SK-N-MC (cell line): ENCODE data around the gene AGAP5.

Experiments
- EZH2 ChIP-seq: fragments of 200-600 bp; sonication (generic); IDR thresholded peaks from one replicate; pipeline ENCODE4 v1.6.1; 2017; ENCODE audit warnings: antibody characterized with exemption
- FOXP2 ChIP-seq: optimal IDR thresholded peaks from 2 replicates; pipeline ENCODE3; 2011; ENCODE audit warnings: mild to moderate bottlenecking, moderate library complexity; ENCODE audit not compliant: insufficient read depth; ENCODE audit errors: extremely low read length, control extremely low read depth
- POLR2AphosphoS5 ChIP-seq: IDR thresholded peaks from 2 replicates; pipeline ENCODE4 v1.6.1; 2012; ENCODE audit warnings: mild to moderate bottlenecking, low read depth, low read length, borderline replicate concordance

- no peak for TF ChIP-seq POLR2AphosphoS5
- TF ChIP-seq EZH2: no peak
- TF ChIP-seq FOXP2: no peak
These were observed 72.7 kb downstream of the AGAP5 start for GRCh38 chr10:73625004-73625883.
